Measurements from ENCODE around the gene PPM1G. TPM values are rescaled to one million over a fixed set of nuclear protein-coding genes. Genes with fewer than 3 reads are reported as not detected.
"Not testable (repeated sequence)": the region's sequence is repeated elsewhere in the genome, so short reads cannot be mapped to it uniquely, and the experiment has no call there.

The PPM1G gene
- total and polyA plus RNA-seq, 3 experiments from 2014 or later = 104 to 191 (median 189) TPM

GRCh38 chr2:27356056-27356381, 53.4 kb downstream of the PPM1G start:
- no peaks in the 10 kb centered on the region for H3K9me3 ChIP-seq (ENCODE audit: low read length)
- H3K27me3 ChIP-seq (ENCODE audit: insufficient read depth, low read length, poor library complexity, severe bottlenecking) = no peaks in the 10 kb centered on the region
- no peaks in the 10 kb centered on the region for H3K36me3 ChIP-seq (ENCODE audit: insufficient read depth, low read length)
- peak overlapping the region; percentile 93 to 100 (median 99) for H3K4me3 Mint-ChIP-seq
- H3K9me3 Mint-ChIP-seq = no peaks in the 10 kb centered on the region
- H3K4me1 ChIP-seq (ENCODE audit: insufficient read depth, low read length) = peaks cover 36% of the 10 kb centered on the region
- POLR2A ChIA-PET = interaction anchor here (0.6 to 1.7 kb wide), 5 partner anchors 14 to 1257 kb away, joined by 4 to 12 read pairs (median 8); partner anchors contain the start of genes EIF2B4, NRBP1, PPM1G and SNX17
- peak in 1 of 5 donors; percentile 49 for DNase-seq
- peaks cover 0 to 1% of the 10 kb centered on the region in 2 donors for H3K27me3 Mint-ChIP-seq
- CTCF ChIA-PET = interaction anchor here (0.8 kb wide), 1 partner anchor 14 kb away, joined by 3 read pairs; the partner anchor contains the start of gene EIF2B4
- peaks cover 47 to 68% (median 62%) of the 10 kb centered on the region in 3 donors for H3K4me1 Mint-ChIP-seq
- peak overlapping the region; percentile 98 to 100 (median 99) for H3K27ac Mint-ChIP-seq
- H3K27ac ChIP-seq (ENCODE audit: low read depth, low read length) = peak overlapping the region; percentile 90
- H3K4me3 ChIP-seq (ENCODE audit: low read length) = peak overlapping the region; percentile 92
- H3K36me3 Mint-ChIP-seq = peaks cover 0 to 25% (median 0%) of the 10 kb centered on the region in 3 donors

GRCh38 chr2:27354597-27354927, 54.8 kb downstream of the PPM1G start:
- Histone ChIP-seq H3K4me1 (ENCODE audit: insufficient read depth, low read length) (peaks cover 36% of the 10 kb centered on the region), H3K4me3 (ENCODE audit: low read length) (no peak overlapping the region), H3K9me3 (ENCODE audit: low read length) (no peaks in the 10 kb centered on the region), H3K27me3 (ENCODE audit: insufficient read depth, low read length, poor library complexity, severe bottlenecking) (no peaks in the 10 kb centered on the region), H3K36me3 (ENCODE audit: insufficient read depth, low read length) (no peaks in the 10 kb centered on the region), H3K27ac (ENCODE audit: low read depth, low read length) (peak overlapping the region; percentile 34)
- peaks cover 0 to 1% of the 10 kb centered on the region in 2 donors for H3K27me3 Mint-ChIP-seq
- ChIA-PET CTCF (interaction anchor here (2.4 kb wide), 1 partner anchor 15 kb away, joined by 6 read pairs; no protein-coding TSS in a partner anchor), POLR2A (interaction anchor here (0.6 to 1.7 kb wide), 2 partner anchors 11 to 15 kb away, joined by 5 read pairs; partner anchors contain the start of gene EIF2B4)
- peak overlapping the region in 4 of 8 donors; percentile 15 to 98 (median 73) for H3K27ac Mint-ChIP-seq
- no peaks in the 10 kb centered on the region for H3K9me3 Mint-ChIP-seq
- H3K36me3 Mint-ChIP-seq = peaks cover 0 to 32% (median 3%) of the 10 kb centered on the region in 3 donors
- H3K4me1 Mint-ChIP-seq = peaks cover 53 to 77% (median 69%) of the 10 kb centered on the region in 3 donors
- no peak for DNase-seq
- peak overlapping the region in 6 of 7 donors; percentile 27 to 100 (median 62) for H3K4me3 Mint-ChIP-seq

- Mint-ChIP-seq H3K9me3 (no peaks in the 10 kb centered on the region), H3K4me1 (peaks cover 55 to 81% (median 73%) of the 10 kb centered on the region in 3 donors), H3K27ac (peak overlapping the region in 5 of 8 donors; percentile 15 to 98 (median 68)), H3K36me3 (peaks cover 0 to 34% (median 4%) of the 10 kb centered on the region in 3 donors), H3K4me3 (peak overlapping the region in 6 of 7 donors; percentile 5 to 63 (median 53)), H3K27me3 (peaks cover 0 to 1% of the 10 kb centered on the region in 2 donors)
- no peaks in the 10 kb centered on the region for H3K9me3 ChIP-seq (ENCODE audit: low read length)
- peaks cover 36% of the 10 kb centered on the region for H3K4me1 ChIP-seq (ENCODE audit: insufficient read depth, low read length)
- ChIA-PET CTCF (interaction anchor here (2.4 kb wide), 1 partner anchor 15 kb away, joined by 6 read pairs; no protein-coding TSS in a partner anchor), POLR2A (interaction anchor here (0.6 to 1.7 kb wide), 3 partner anchors 11 to 273 kb away, joined by 4 to 5 read pairs (median 5); partner anchors contain the start of gene EIF2B4)
- no peak overlapping the region for H3K4me3 ChIP-seq (ENCODE audit: low read length)
- H3K36me3 ChIP-seq (ENCODE audit: insufficient read depth, low read length) = no peaks in the 10 kb centered on the region
- peak overlapping the region; percentile 27 for H3K27ac ChIP-seq (ENCODE audit: low read depth, low read length)
- H3K27me3 ChIP-seq (ENCODE audit: insufficient read depth, low read length, poor library complexity, severe bottlenecking) = no peaks in the 10 kb centered on the region
- no peak for DNase-seq
Observed at GRCh38 chr2:27353762-27354596, 55.4 kb downstream of the PPM1G start.

GRCh38 chr2:27353386-27353761, 56.0 kb downstream of the PPM1G start:
- POLR2A ChIA-PET = interaction anchor here (1.7 kb wide), 1 partner anchor 16 kb away, joined by 5 read pairs; the partner anchor contains the start of gene EIF2B4

GRCh38 chr2:27351802-27352598, 57.4 kb downstream of the PPM1G start:
- Histone ChIP-seq H3K9me3 (ENCODE audit: low read length) (no peaks in the 10 kb centered on the region), H3K4me1 (ENCODE audit: insufficient read depth, low read length) (peaks cover 24% of the 10 kb centered on the region), H3K4me3 (ENCODE audit: low read length) (no peak overlapping the region), H3K36me3 (ENCODE audit: insufficient read depth, low read length) (no peaks in the 10 kb centered on the region), H3K27me3 (ENCODE audit: insufficient read depth, low read length, poor library complexity, severe bottlenecking) (no peaks in the 10 kb centered on the region), H3K27ac (ENCODE audit: low read depth, low read length) (no peak overlapping the region)
- CTCF ChIA-PET = interaction anchor here (1.8 kb wide), 1 partner anchor 15 kb away, joined by 4 read pairs; no protein-coding TSS in a partner anchor
- peak overlapping the region in 7 of 8 donors; percentile 17 to 80 (median 57) for H3K27ac Mint-ChIP-seq
- H3K4me3 Mint-ChIP-seq = peak overlapping the region in 3 of 7 donors; percentile 3 to 21 (median 7)
- DNase-seq = peak in 2 of 5 donors; percentile 11 to 63
- peaks cover 0 to 1% of the 10 kb centered on the region in 2 donors for H3K27me3 Mint-ChIP-seq
- H3K36me3 Mint-ChIP-seq = peaks cover 0 to 39% (median 9%) of the 10 kb centered on the region in 3 donors
- H3K4me1 Mint-ChIP-seq = peaks cover 51 to 76% (median 69%) of the 10 kb centered on the region in 3 donors
- H3K9me3 Mint-ChIP-seq = no peaks in the 10 kb centered on the region
- POLR2A ChIA-PET = no interaction called here

More at GRCh38 chr2:27353386-27353761, 56.0 kb downstream of the PPM1G start:
- H3K4me1 ChIP-seq (ENCODE audit: insufficient read depth, low read length) = peaks cover 34% of the 10 kb centered on the region
- H3K9me3 Mint-ChIP-seq; H3K4me3 Mint-ChIP-seq; H3K4me3 ChIP-seq (ENCODE audit: low read length); H3K27me3 ChIP-seq (ENCODE audit: insufficient read depth, low read length, poor library complexity, severe bottlenecking); H3K27ac ChIP-seq (ENCODE audit: low read depth, low read length); H3K27me3 Mint-ChIP-seq; H3K36me3 ChIP-seq (ENCODE audit: insufficient read depth, low read length); H3K9me3 ChIP-seq (ENCODE audit: low read length); DNase-seq: not testable (repeated sequence)
- CTCF ChIA-PET = interaction anchor here (2.4 kb wide), 1 partner anchor 16 kb away, joined by 6 read pairs; no protein-coding TSS in a partner anchor
- Mint-ChIP-seq H3K4me1 (peaks cover 52 to 77% (median 71%) of the 10 kb centered on the region in 3 donors), H3K36me3 (peaks cover 0 to 32% (median 4%) of the 10 kb centered on the region in 3 donors), H3K27ac (peak overlapping the region in 1 of 8 donors; percentile 64)

GRCh38 chr2:27350106-27350693, 59.2 kb downstream of the PPM1G start:
- Histone ChIP-seq H3K36me3 (ENCODE audit: insufficient read depth, low read length) (no peaks in the 10 kb centered on the region), H3K27me3 (ENCODE audit: insufficient read depth, low read length, poor library complexity, severe bottlenecking) (no peaks in the 10 kb centered on the region), H3K4me3 (ENCODE audit: low read length) (no peak overlapping the region), H3K4me1 (ENCODE audit: insufficient read depth, low read length) (peaks cover 17% of the 10 kb centered on the region), H3K27ac (ENCODE audit: low read depth, low read length) (no peak overlapping the region), H3K9me3 (ENCODE audit: low read length) (no peaks in the 10 kb centered on the region)
- no peak for DNase-seq
- peaks cover 0 to 27% (median 9%) of the 10 kb centered on the region in 3 donors for H3K36me3 Mint-ChIP-seq
- no peaks in the 10 kb centered on the region for H3K9me3 Mint-ChIP-seq
- H3K4me1 Mint-ChIP-seq = peaks cover 44 to 65% (median 62%) of the 10 kb centered on the region in 3 donors
- no peak overlapping the region for H3K4me3 Mint-ChIP-seq
- H3K27me3 Mint-ChIP-seq = peaks cover 0 to 1% of the 10 kb centered on the region in 2 donors
- CTCF ChIA-PET = no interaction called here
- H3K27ac Mint-ChIP-seq = peak overlapping the region in 2 of 8 donors; percentile 14 to 45
- POLR2A ChIA-PET = no interaction called here

GRCh38 chr2:27347641-27348040, 61.8 kb downstream of the PPM1G start:
- Histone ChIP-seq H3K36me3 (ENCODE audit: insufficient read depth, low read length) (peaks cover 9% of the 10 kb centered on the region), H3K27me3 (ENCODE audit: insufficient read depth, low read length, poor library complexity, severe bottlenecking) (no peaks in the 10 kb centered on the region), H3K9me3 (ENCODE audit: low read length) (no peaks in the 10 kb centered on the region), H3K4me3 (ENCODE audit: low read length) (no peak overlapping the region), H3K27ac (ENCODE audit: low read depth, low read length) (no peak overlapping the region), H3K4me1 (ENCODE audit: insufficient read depth, low read length) (peaks cover 13% of the 10 kb centered on the region)
- no peak for DNase-seq
- Mint-ChIP-seq H3K4me3 (no peak overlapping the region), H3K27ac (no peak overlapping the region), H3K4me1 (peaks cover 36 to 50% (median 45%) of the 10 kb centered on the region in 3 donors), H3K9me3 (no peaks in the 10 kb centered on the region), H3K36me3 (peaks cover 0 to 36% (median 9%) of the 10 kb centered on the region in 3 donors), H3K27me3 (peaks cover 0 to 1% of the 10 kb centered on the region in 2 donors)
- ChIA-PET CTCF (no interaction called here), POLR2A (no interaction called here)

All from CD8-positive, alpha-beta memory T cell (primary cell).